AG09309 (cell line): Measurements from ENCODE around the gene SLC43A2.
"Not testable (repeated sequence)": the region's sequence is repeated elsewhere in the genome, so short reads cannot be mapped to it uniquely, and the experiment has no call there.

Source experiments
- DNase-seq: peaks from one replicate; pipeline ENCODE4 v3.0.0-alpha.2; 2010; ENCODE audit warnings: low read depth
- H3K4me3 ChIP-seq: 2 replicates; pipeline ENCODE4 v1.5.1; 2011; ENCODE audit warnings: mild to moderate bottlenecking, low read depth, low read length, moderate library complexity; ENCODE audit not compliant: control insufficient read depth
- TF ChIP-seq, protein P1 (sequence below): IDR thresholded peaks from 2 replicates; pipeline ENCODE4 v1.5.1; 2011; ENCODE audit warnings: mild to moderate bottlenecking, low read depth, low read length, inconsistent platforms; ENCODE audit not compliant: insufficient read depth, control insufficient read depth; ENCODE audit errors: missing control alignments

The SLC43A2 gene

DNA sequence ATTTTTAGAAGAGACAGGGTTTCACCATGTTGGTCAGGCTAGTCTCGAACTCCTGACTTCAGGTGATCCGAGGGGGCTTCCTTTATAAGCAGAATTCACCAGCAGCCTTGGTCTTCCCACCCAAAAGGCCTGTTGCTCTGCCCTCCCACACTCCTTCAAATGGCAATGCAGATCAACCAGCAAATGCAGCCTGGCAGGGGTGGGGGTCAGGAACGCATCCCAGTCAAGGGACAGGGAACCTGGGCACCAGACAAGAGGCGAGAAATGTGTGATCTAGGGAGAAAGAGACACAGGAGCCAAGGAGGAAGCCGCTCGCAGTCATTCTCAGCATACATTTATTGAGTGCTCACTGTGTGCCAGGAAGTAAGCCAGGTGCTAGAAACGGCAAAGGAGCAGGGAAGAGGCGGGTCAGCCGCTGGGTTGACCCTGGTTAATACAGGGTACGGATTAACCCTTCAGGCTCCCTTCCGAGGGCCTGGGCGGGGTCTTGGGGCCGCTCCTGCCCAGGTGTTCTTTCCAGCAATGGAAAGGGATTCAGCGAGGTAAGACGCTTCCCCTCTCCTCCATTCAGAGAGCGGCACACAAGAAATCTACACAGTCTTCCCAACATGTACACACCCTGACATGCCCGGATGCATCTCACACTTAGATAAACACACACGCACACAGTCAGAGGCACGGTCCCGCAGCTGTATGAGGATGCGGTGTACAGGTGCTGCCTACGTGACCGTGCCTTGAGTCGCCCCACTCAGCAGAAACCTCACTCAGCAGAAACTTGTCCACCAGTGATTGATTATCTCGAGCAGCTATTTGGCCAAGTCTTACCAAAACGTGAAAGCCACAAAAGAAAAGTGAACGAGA lies 59.5 kb downstream of the SLC43A2 start:
- H3K4me3 ChIP-seq = no peak overlapping the region
- TF ChIP-seq, protein P1, sequence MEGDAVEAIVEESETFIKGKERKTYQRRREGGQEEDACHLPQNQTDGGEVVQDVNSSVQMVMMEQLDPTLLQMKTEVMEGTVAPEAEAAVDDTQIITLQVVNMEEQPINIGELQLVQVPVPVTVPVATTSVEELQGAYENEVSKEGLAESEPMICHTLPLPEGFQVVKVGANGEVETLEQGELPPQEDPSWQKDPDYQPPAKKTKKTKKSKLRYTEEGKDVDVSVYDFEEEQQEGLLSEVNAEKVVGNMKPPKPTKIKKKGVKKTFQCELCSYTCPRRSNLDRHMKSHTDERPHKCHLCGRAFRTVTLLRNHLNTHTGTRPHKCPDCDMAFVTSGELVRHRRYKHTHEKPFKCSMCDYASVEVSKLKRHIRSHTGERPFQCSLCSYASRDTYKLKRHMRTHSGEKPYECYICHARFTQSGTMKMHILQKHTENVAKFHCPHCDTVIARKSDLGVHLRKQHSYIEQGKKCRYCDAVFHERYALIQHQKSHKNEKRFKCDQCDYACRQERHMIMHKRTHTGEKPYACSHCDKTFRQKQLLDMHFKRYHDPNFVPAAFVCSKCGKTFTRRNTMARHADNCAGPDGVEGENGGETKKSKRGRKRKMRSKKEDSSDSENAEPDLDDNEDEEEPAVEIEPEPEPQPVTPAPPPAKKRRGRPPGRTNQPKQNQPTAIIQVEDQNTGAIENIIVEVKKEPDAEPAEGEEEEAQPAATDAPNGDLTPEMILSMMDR = no peak
- no peak for DNase-seq

DNA sequence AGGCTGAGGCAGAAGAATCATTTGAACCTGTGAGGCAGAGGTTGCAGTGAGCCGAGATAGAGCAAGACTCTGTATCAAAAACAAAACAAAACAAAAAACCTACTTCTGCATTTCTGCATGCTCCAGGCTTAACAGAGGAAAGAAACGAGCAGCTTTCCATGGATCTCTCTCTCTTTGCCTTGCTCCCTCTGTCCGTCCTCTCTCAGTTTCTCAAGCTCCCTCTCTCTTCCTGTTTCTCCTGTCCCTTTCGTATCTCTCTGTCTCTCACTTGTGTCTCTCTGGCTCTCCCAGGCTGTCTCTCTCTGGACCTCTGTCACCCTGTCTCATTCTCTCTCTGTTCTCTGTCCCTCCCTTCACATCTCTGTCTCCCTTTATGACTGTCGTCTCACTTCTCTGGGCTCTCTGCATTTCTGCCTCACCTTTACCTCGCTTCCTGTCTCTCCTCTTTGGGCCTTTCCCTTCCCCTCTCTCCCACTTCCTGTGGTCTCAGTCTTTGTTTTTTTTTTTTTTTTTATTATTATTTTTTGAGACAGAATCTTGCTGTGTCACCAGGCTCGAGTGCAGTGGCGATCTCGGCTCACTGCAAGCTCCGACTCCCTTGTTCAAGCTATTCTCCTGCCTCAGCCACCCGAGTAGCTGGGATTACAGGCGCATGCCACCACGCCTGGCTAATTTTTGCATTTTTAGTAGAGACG lies 62.0 kb downstream of the SLC43A2 start:
- DNase-seq = no peak
- H3K4me3 ChIP-seq = no peak overlapping the region
- TF ChIP-seq, protein P1 = no peak

DNA sequence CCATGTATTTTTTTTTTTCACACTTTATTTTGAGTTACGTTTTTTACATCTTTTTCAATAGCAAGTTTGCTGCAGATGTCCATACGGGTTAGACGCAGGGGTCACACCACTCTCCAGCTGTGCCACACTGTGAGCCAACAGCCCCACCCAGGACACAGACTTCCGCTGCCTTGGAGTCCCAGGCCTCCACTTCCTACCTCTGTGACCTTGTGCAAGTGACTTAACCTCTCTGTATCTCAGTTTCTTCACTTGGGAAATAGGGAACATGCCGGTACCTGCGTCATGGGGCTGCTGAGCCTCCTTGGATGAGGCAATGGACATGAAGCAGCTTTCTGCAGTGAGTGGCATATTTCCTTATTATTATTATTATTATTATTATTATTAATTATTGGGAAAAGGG lies 62.8 kb downstream of the SLC43A2 start:
- TF ChIP-seq, protein P1 = no peak
- no peak for DNase-seq
- H3K4me3 ChIP-seq = no peak overlapping the region

DNA sequence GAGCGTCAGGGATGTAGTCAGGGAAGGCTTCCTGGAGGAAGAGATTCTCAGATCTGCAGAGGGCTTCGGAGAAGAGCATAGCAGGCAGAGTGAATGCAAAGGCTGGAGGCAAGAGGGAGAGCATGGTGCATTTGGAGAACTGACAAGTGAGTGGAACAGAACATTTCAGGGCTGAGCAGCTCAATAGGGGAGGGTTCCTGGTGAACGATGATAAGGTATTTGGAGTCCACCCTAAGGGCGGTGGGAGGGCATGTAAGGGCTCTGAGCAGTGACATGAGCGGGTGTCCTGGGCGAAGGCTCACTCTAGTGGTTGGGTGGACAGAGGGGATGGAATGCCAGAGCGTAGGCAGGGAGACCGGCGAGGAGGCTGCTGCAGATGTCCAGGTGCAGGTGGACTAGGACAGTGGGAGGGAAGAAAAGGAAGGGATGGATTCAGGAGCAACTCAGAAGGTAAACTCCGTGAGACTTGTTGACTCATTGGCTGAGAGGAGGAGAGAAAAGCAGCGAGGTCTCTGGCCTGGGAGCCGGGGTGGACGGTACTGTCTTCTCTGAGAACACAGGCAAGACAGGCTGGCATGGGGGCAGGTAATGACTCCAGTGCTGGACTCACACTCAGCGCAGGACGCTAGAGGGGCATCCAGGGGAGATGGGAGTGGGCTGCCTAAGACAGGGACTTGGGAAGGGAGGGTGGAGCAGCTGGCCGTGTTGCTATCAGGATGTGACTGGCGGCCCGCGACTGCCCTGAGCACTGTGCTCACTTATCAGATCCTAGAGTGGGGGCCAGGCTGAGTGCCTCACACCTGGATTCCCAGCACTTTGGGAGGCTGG lies 64.6 kb downstream of the SLC43A2 start:
- no peak for DNase-seq
- H3K4me3 ChIP-seq = no peak overlapping the region
- TF ChIP-seq, protein P1 = no peak

DNA sequence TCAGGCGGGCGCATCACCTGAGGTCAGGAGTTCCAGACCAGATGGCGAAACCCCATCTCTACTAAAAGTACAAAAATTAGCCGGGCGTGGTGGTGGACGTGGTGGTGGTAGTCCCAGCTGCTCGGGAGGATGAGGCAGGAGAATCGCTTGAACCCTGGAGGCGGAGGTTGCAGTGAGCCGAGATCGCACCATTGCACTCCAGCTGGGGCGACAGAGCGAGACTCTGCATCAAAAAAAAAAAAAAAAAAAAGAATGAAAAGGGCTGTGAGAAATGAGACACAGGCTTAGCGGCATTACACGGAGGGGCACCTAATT lies 65.2 kb downstream of the SLC43A2 start:
- H3K4me3 ChIP-seq = not testable (repeated sequence)

DNA sequence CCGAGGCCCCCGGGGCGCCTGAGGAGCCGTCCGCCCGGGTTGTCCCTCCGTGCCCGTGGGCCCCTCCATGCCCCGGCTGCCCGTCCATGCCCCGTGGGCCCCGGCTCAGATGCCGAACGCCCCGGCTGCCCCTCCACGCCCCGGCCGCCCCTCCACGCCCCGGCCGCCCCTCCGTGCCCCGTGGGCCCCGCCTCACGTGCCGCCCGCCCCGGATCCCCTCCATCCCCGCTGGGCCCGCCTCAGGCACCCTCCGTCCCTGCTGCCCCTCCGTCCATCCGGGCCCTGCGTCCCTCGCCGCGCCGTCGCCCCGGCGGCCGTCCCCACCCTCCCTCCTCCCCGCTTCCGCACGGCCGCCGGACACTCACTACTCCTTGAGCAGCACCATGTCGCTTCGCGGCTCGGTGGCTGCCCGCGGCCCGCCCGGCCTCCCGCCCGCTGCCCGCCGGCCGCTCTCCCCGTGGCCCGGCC lies 66.4 kb downstream of the SLC43A2 start:
- no peak for DNase-seq
- TF ChIP-seq, protein P1 = no peak
- peak overlapping the region; percentile 61 for H3K4me3 ChIP-seq

More for the DNA sequence above, 65.2 kb downstream of the SLC43A2 start:
- not testable (repeated sequence) for DNase-seq
